DMS53 treated with DMSO at 0.1 percent for 48 hours (cell line): Measurements from ENCODE around the gene TRAFD1.
"Not testable (repeated sequence)": the region's sequence is repeated elsewhere in the genome, so short reads cannot be mapped to it uniquely, and the experiment has no call there.

ENCODE experiments used
- DNase-seq: peaks from one replicate; lab custom pipeline; 2025; ENCODE audit not compliant: unreplicated experiment; lab: John Stamatoyannopoulos, UW

TRAFD1 gene

DNA sequence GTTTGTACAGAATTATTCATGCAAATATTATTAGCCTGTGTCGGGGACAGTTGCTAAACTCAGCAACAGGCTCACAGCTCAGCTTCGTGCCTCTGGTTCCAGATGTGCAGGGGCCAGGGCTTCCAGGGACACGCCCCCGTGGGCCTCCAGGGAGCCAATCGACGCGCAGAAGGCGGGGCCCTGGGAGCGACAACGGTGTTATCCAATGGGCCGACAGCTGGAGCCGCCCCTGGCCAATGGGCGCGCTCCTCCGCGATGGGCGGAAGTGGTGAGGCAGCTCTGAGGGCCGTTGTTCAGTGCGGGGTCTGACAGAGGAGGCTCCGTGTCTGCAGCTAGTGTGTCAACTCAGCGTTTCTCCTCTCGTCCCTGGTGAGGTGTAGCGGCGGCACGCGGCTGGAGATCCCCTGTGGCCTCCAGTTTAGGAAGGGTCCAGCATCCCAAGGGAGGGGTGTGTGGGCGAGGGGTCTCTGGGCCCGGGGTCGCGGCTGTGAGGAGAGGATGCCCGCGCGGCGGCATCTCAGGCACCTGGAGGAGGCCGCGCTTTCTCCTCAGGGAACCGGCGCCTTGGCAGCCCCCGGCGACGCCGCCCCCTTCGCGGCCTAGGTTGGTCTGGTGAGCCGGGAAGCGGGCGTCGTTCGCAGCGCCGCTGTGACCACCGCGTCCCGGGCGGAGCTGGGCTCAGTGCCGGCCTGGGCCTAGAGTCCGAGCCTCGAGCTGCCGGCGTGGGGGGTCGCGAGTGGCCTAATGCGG, at the start of gene TRAFD1:
TSS of gene TRAFD1 (plus strand) at position 311 of the 750 bp plus-strand sequence. CDS start 4,963 bp downstream, outside the sequence.
- DNase-seq: peak; percentile 96

DNA sequence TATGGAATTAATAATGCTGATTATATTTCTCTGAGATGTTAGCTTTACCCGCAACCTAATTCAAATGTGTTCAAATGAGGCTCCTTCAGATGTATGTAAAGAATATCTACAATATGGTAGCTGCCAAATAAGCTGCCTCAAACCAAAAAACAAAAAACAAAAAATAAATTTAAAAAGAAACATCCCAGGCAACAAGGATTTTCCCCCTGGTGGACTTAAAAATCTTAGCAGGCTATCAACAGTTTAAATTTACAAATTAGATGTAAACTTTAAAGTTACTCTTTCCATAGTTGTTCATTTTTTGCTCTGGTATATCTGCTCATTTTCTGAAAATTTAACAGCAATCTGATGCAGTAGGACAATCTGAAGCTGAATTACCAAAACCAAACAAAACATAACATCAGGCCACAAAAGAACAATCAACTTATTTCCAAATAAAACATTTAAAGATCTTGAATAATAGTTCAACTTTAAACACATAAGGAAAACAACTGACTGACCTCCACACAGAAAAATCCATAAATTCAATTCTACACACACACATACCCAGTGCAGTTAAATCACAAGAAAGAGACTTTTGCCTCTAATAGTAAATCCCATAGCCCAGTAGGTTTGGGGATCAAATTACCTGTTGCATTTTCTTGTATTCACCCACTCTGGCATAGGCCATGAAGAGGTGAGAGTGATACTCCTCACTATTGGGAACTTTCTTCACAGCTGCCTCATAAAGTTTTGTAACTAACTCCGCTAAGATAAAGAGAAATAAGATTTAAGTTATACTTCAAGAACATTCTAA, 38.1 kb upstream of the TRAFD1 start:
- DNase-seq: no peak

DNA sequence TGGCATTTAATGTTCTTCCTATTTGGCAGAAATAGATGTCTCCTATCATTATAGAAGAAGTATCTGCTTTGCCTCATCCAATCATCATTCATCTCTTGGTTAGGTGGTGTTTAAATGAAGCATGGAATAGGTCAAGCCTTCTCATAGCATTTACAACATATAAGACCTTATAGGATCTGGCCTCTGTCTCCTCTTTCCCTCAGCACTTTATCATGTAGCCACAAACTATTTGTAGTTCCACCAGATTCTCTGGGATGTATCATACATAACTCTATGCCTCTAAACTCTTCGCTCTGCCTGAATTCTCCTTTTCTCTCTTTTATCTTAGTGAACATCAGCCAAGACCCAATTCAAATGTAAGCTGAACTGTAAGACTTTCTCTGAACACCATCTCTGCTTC, 37.5 kb upstream of the TRAFD1 start:
- no peak for DNase-seq

- no peak for DNase-seq
These were observed 33.8 kb upstream of the TRAFD1 start for GRCh38 chr12:112091563-112091962.

GRCh38 chr12:112096070-112096469, 29.3 kb upstream of the TRAFD1 start:
- DNase-seq: no peak

- no peak for DNase-seq
These were observed 28.7 kb upstream of the TRAFD1 start for GRCh38 chr12:112096667-112097066.

- no peak for DNase-seq
These were observed 27.7 kb upstream of the TRAFD1 start for GRCh38 chr12:112097641-112098040.

- not testable (repeated sequence) for DNase-seq
These were observed 24.9 kb upstream of the TRAFD1 start for GRCh38 chr12:112100500-112100899.

DNA sequence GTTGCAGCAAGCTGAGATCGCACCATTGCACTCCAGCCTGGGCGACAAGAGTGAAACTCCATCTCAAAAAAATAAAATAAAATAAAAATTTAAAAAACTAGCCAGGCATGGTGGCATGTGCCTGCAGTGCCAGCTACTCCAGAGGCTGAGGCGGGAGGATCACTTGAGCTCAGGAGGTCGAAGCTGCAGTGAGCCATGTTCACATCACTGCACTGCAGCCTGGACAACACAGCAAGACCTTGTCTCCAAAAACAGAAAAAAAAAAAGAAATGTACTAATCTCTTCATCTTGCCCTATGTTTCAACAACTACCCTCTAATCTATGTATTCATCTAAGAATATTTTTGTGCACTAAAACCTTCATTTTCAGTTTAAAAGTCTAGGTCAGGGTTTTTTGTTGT, 23.2 kb upstream of the TRAFD1 start:
- no peak for DNase-seq

GRCh38 chr12:112102746-112103145, 22.6 kb upstream of the TRAFD1 start:
- DNase-seq: not testable (repeated sequence)

DNA sequence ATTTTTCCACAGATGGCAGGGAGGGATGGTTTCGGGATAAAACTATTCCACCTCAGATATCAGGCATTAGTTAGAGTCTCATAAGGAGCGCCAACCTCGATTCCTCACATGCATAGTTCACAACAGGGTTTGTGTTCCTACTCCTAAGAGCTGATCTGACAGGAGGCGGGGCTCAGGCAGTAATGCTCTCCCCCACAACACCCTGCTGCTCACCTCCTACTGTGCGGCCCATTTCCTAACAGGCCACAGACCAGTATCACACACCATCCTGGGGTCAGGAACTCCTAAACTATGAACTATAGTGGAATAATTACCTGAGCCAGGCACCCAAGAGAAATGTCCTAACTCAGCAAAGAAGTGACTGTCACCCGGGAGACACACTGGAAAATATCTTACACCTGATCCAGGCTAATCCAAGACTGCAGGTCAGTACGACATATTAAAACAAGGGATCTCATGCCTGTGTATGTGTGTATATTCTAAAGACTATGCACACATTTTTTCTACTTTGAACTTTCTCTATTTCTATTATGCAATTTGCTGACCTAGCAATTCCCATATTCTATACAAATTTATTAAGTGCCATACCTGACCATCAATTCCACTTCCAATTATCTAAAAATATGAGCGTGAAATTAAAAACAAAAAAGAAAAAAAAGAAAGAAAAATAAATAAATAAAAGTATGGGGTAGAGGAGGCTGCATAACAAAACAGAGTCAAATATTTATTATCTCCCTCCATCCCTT, 21.4 kb upstream of the TRAFD1 start:
- DNase-seq: no peak

- no peak for DNase-seq
These were observed 19.5 kb upstream of the TRAFD1 start for GRCh38 chr12:112105891-112106290.

DNA sequence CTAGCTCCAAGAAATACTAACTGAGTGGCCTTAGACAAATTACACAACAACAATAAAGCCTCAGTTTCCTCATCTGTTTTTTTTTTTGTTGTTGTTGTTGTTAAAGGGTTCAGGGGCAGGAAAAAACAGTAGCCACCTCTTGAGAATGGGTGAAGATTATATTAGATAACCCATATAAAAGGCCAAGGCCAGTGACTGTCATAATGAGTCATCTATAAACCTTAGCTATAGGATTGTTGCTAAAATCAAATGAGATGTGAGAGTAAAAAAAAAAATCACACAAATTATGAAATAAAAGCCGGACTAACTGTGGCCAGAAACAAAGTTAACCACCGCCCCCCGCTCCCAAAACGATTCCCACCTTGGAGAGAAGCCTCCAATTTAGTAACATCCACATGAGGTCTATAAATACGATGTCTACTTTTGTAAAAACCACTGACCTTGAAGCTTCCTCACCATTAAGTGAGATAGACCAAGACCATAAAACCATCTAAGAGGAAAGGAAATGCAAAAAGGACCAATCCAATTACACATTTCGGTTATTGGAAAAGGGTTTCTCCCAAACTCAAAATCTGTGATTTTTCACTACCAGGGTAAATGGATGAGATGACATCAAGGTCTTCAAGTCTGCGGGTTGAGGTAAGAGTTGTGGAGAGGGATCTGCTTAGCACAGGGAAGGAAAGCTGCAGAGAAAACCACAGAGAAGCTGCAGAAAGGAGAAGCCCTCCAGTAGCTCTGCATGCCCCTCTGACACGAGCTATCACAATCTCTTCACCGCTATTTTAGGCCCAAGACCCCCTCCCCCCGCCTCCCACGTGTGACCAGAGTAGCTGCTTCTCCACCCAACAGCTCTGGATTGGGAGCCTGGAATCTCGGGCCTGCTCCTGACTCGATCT, 17.8 kb upstream of the TRAFD1 start:
- DNase-seq: no peak

DNA sequence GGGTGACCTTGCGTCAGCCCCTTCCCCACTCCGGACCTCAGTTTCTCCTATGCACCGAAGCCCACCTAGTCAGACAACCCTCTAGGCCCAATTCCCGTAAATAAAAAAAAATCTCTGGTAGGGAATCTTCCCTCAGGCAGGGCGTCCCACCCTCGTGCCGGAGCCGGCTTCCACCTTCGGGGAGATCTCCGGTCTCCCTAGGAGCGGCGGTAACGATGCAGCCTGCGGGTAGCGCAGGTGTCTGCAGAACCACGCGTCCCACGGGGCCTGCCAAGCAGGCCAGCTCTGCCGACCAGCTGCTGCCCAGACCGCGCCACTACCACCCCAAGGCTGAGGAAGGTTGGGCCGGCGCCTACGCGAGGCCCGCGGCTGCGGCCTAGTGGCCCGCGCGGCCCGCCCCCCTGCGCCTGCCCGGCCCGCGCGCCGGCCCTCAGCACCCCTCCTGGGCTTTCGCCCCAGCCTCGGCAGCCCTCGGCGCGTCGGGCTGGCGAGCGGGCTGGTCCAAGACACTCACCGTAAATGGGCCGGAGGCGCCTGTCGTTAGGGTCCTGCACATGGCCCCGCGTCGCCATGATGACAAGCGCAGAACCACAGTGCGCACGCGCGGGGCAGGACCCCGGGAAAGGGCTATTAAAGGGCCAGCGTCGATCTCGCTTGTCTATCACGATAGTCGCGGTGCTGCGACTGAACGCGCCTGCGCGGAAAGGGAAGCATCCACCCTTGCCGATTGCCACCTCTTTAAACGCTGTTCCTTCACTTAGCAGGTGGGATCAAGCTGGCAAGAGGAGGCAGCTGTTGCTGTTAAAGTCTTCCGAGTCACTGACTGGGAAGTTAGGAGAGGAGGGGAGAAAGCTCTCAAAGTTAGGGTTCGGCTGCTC, 16.9 kb upstream of the TRAFD1 start, which contains the start of gene NAA25:
TSS of gene NAA25 (minus strand) at position 582 of the 878 bp plus-strand sequence. CDS start at position 572, 10 bp downstream.
- peak; percentile 89 for DNase-seq

DNA sequence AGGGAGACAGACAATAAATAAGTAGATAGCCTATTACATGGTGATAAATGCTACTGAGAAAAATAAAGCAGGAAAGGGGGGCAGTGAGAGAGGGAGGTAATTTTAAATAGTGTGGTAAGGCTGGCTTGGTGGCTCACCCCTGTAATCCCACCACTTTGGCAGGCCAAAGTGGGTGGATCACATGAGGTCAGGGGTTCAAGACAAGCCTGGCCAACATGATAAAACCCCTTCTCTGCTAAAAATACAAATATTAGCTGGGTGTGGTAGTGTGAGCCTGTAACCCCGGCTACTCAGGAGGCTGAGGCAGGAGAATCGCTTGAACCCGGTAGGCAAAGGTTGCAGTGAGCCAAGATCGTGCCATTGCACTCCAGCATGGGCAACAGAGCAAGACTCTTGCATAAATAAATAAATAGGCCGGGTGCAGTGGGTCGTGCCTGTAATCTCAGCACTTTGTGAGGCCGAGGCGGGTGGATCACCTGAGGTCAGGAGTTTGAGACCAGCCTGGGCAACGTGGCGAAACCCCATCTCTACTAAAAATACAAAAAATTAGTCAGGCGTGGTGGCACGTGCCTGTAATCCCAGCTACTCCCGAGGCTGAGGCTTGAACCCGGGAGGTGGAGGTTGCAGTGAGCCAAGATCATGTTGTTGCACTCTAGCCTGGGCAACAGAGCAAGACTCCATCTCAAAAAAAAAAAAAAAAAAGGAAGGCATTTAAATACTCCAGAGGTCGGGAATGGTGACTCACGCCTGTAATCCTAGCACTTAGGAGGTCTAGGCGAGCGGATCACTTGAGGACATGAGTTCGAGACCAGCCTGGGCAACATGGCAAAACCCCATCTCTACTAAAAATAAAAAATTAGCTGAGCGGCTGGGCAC, 14.3 kb upstream of the TRAFD1 start:
- not testable (repeated sequence) for DNase-seq

DNA sequence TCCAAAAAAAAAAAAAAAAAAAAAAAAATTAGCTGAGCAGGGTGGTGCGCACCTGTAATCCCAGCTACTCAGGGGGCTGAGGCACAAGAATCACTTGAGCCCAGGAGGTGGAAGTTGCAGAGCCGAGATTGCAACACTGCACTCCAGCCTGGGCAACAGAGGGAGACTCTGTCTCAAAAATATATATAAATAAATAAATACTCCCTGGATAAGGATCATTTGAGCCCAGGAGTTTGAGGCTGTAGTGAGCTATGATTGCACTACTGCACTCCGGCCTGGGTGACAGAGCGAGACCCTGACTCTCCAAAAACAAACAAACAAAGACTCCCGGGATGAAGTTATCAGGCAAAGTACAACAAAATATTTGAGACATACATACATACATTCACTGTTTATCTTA, 13.4 kb upstream of the TRAFD1 start:
- no peak for DNase-seq

DNA sequence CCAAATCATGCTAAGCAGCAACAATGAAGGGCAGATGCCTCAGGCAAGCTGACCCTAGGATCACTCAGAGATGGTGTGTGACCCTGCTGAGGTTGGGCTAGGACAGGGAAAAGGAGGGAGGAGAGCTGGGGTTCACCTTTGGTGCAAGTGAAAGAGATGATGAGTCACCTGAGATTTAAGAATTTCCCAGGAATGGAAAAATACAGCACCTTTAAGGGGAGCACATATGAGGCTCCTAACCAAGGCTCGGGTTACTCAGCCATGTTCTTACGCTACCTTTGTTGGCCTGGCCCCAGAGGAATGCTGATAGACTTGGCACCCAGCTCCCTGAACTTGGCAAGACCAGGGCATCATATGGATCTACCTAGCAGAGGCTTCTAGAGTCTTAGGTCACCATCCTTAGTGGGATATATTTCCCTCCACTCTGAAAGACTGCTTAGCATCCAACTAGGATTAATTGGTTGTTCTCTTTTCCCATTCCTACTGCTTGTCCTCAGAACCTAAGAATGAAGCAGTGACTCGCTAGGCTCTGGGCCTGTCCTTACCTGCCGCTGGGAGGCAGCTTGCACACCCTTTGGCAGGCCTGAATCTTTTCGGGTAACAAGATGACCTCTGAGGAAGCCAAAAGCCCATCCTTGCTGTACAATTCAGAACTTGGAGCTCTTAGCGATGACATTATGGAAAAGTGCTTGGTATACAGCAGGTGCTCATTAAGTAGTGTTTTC, 12.8 kb upstream of the TRAFD1 start:
- DNase-seq: no peak
